Activated naive CD4-positive, alpha-beta T cell treated with anti-CD3 and anti-CD28 coated beads, Interleukin-2, amount 10 ng/mL, durations not matched to agents 7 days and 5 days (primary cell): ENCODE results near the gene FCGR3B.
"Not testable (repeated sequence)": the region's sequence is repeated elsewhere in the genome, so short reads cannot be mapped to it uniquely, and the experiment has no call there.

Experiments used
- CTCF ChIA-PET: fragments of 350-600 bp; sonication (Branson Sonifier 250); formaldehyde crosslinking; loops from one replicate; lab custom pipeline; 2021; ENCODE audit warnings: antibody characterized with exemption; lab: Charles Lee
- DNase-seq: peaks from one replicate; pipeline ENCODE4 v3.0.0-alpha.2; 2020
- H3K27ac Mint-ChIP-seq: one replicate; pipeline ENCODE4 v1.8.0; 2021; ENCODE audit warnings: mild to moderate bottlenecking, moderate library complexity, mixed read lengths
- H3K27me3 Mint-ChIP-seq: one replicate; pipeline ENCODE4 v1.8.0; 2021; ENCODE audit warnings: mild to moderate bottlenecking, mixed read lengths
- H3K36me3 Mint-ChIP-seq: one replicate; pipeline ENCODE4 v1.8.0; 2021; ENCODE audit warnings: mixed read lengths
- H3K4me1 Mint-ChIP-seq: one replicate; pipeline ENCODE4 v1.8.0; 2021; ENCODE audit warnings: mixed read lengths
- H3K4me3 Mint-ChIP-seq: one replicate; pipeline ENCODE4 v1.8.0; 2021; ENCODE audit warnings: mild to moderate bottlenecking, moderate library complexity, mixed read lengths
- H3K9me3 Mint-ChIP-seq: one replicate; pipeline ENCODE4 v1.8.0; 2021; ENCODE audit warnings: mixed read lengths

Gene FCGR3B

DNA sequence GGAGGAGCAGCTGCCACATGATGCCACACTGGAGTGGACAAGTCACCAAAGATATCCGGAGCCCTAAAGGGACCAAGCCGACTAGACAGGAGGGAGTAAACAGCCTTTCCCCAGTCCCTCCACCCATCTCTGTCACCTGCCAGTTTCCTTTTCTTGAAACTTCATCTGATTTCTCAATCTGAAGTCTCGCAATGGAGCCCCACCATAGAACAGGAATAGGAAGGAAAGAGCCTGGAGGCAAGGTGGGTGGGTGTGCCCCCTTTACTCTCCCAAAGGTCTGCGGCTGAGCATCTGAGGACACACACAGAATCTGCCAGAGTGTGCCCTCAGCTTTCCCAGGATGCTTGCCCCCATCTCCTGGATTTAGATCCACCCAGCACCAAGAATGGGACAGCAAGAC is at the start of gene FCGR3B:
FCGR3B (minus strand) TSS at position 101 of the 400 bp plus-strand sequence; CDS start at position 19, 82 bp downstream.
- CTCF ChIA-PET: no interaction called here
- DNase-seq: no peak
- H3K36me3 Mint-ChIP-seq: no peaks in the 10 kb centered on the region
- no peaks in the 10 kb centered on the region for H3K9me3 Mint-ChIP-seq
- H3K4me3 Mint-ChIP-seq: no peak within 1 kb of the TSS
- H3K4me1 Mint-ChIP-seq: peaks cover 10% of the 10 kb centered on the region
- no peaks in the 10 kb centered on the region for H3K27me3 Mint-ChIP-seq
- no peak within 1 kb of the TSS for H3K27ac Mint-ChIP-seq

DNA sequence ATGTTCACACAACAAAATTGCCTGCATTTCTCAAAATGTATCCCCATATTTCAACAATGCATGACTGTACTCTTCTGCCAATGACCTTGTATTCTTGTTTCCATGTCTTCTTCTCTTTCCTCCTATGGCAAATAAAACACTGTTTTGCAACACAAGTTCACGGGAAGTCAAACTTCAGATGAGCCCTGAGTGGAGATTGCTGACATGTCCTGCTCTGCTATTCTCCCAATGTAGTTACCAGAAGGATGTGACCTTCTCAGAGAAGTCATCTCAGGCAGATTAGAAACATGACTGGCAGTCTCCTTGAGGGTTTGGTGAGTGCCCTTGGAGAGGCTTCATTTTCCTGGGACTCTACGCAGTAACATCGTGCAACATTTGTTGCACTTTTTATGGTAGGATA is 47.5 kb upstream of the FCGR3B start:
- Mint-ChIP-seq H3K27ac (no peak overlapping the region), H3K36me3 (no peaks in the 10 kb centered on the region), H3K9me3 (no peaks in the 10 kb centered on the region), H3K27me3 (peaks cover 22% of the 10 kb centered on the region), H3K4me1 (no peaks in the 10 kb centered on the region), H3K4me3 (no peak overlapping the region)
- CTCF ChIA-PET: no interaction called here
- DNase-seq: no peak

DNA sequence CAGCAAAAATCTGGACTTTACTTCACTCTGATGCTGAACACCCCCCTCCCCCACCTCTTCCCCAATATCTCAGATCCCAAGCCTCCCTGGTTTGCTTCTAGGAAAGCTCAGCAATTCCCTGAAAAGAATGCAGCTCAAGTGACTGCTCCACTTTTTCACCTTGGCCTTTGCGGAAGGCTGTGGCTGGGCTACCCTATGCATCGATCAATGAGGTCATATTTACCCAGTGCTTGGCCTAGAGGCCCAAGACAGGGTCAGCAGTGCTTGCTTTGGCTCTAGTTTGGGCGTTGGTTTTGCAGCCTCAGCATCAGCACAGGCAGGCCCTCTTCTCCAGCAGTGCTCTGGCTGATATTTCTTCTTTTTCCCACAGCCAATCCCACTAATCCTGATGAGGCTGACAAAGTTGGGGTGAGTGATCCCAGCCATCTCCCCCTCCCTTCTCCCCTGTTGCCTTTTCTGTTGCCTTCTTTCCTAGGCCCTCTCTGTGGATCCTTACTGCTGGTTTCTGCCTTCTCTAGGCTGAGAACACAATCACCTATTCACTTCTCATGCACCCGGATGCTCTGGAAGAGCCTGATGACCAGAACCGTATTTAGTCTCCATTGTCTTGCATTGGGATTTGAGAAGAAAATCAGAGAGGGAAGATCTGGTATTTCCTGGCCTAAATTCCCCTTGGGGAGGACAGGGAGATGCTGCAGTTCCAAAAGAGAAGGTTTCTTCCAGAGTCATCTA is 46.1 kb upstream of the FCGR3B start:
- Mint-ChIP-seq H3K27me3 (peaks cover 21% of the 10 kb centered on the region), H3K9me3 (no peaks in the 10 kb centered on the region), H3K4me1 (no peaks in the 10 kb centered on the region), H3K36me3 (no peaks in the 10 kb centered on the region), H3K4me3 (no peak overlapping the region), H3K27ac (no peak overlapping the region)
- CTCF ChIA-PET: no interaction called here
- DNase-seq: no peak

DNA sequence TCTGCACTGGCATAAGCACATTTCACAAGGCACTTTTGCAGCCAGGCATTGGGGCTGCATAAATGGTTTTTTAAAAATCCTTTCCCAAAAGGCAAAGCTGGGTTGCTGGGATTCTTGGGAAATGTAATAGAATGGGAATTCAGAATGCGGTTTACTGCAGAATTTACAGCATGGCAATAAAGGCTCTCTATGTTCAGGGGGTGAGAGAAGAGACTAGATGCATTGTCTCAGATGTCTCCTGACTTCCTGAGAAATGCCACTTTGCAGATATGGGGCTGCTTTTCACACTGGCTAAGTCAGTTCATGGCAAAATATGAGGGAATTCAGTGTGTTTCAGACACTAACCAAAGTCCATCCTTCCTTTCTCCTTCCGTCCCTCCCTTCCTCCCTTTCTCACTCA is 45.5 kb upstream of the FCGR3B start:
- no peaks in the 10 kb centered on the region for H3K9me3 Mint-ChIP-seq
- CTCF ChIA-PET: no interaction called here
- peaks cover 23% of the 10 kb centered on the region for H3K27me3 Mint-ChIP-seq
- H3K4me3 Mint-ChIP-seq: no peak overlapping the region
- no peak for DNase-seq
- no peaks in the 10 kb centered on the region for H3K36me3 Mint-ChIP-seq
- H3K4me1 Mint-ChIP-seq: no peaks in the 10 kb centered on the region
- H3K27ac Mint-ChIP-seq: no peak overlapping the region

DNA sequence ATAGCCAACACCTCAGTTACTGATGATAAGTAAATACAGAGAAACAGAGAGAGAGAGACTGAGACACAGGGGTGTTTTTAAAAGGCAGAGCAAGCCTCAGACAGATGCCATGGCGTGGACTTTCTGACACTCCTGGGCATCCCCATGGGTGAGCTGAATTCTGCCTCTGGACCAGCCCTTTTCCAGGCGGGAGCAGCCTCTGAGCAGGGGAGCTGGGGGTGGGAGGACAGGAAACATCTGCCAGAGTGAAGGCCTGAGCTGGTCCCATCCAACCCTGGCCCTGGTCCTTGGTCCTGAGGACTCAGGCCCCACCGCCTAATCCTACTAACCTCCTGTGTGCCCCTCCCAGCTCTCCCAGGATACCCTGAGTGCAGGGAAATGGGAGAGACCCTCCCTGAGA is 43.9 kb upstream of the FCGR3B start:
- H3K4me1 Mint-ChIP-seq, H3K27ac Mint-ChIP-seq, H3K4me3 Mint-ChIP-seq, DNase-seq, H3K36me3 Mint-ChIP-seq, H3K9me3 Mint-ChIP-seq, CTCF ChIA-PET: not testable (repeated sequence)
- H3K27me3 Mint-ChIP-seq: peaks cover 29% of the 10 kb centered on the region

DNA sequence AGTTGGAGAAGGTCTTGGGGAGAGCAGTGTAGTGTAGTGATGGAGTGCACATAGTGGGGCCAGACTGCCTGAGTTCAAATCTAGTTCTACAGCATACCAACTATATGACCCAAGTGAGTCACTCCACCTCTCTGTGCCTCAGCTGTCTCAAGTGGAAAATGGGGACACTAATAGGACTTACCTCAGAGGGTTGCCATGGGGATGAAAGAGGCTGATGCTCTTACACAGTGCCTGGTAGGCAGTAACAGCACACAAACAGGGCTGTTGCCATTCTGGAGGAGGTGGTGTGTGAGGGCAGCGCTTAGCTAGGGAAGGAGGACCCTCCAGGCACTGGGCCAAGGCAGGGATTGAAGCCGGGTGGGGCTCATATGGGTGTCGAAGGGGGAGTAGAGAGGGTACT is 43.5 kb upstream of the FCGR3B start:
- H3K27ac Mint-ChIP-seq, H3K9me3 Mint-ChIP-seq, CTCF ChIA-PET, DNase-seq, H3K4me1 Mint-ChIP-seq, H3K4me3 Mint-ChIP-seq, H3K36me3 Mint-ChIP-seq: not testable (repeated sequence)
- peaks cover 29% of the 10 kb centered on the region for H3K27me3 Mint-ChIP-seq

DNA sequence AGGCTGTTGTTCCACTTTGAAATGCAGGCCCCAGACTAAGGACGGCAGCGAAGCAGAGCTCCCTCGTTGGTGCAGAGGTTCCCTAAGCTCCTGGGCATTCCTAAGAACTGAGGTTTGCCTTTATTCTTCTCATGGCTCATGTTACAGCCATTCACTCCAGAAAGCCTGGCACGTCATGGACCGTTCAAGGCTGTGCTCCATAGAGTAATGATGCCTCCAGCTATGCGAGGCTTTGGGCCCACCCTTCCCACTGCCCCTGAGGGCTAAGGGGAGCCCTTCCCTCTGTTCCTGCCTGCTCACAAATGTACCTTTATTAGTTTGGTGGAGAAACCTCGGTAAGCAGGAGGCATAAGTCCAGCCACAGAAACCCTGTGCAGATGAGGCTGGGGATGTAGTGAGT is 42.5 kb upstream of the FCGR3B start:
- H3K36me3 Mint-ChIP-seq, CTCF ChIA-PET, H3K4me3 Mint-ChIP-seq, H3K27ac Mint-ChIP-seq, H3K4me1 Mint-ChIP-seq, DNase-seq, H3K9me3 Mint-ChIP-seq: not testable (repeated sequence)
- peaks cover 29% of the 10 kb centered on the region for H3K27me3 Mint-ChIP-seq

DNA sequence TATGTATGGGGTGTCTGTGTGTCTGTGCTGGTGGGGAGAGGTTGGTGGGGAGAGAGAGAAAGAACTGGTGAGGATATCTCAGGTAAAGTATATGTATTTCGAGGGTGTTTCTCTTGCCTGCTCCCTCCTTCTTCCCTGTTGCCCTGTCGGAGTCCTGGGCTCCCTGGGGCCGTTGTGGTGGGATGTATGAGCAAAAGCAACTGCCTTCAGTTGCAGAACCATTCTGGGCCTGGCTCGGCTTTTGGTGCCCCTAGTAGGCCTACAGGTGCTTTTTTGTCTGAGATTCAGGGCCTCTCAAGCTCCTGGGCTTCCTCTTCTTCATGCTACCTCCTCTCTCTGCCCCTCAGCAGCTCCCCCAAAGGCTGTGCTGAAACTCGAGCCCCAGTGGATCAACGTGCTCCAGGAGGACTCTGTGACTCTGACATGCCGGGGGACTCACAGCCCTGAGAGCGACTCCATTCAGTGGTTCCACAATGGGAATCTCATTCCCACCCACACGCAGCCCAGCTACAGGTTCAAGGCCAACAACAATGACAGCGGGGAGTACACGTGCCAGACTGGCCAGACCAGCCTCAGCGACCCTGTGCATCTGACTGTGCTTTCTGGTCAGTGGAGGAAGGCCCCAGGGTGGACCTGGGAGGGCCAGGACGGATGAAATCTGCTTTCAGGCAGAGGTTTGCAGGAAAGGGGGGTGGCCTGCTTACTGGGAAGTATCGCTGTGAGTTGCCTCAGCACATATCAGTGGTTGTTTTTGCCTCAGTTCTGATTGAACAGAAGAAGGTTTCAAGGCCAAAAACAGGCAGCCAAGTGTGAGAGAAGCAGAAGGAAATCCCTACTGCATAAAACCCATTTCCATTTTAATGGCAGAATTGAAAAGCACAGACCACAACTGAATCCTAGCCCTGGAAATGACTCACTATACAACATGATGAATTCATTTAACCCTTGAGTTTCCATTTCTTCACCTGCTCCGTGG is 40.4 kb upstream of the FCGR3B start:
- peaks cover 18% of the 10 kb centered on the region for H3K27me3 Mint-ChIP-seq
- H3K4me1 Mint-ChIP-seq, H3K36me3 Mint-ChIP-seq, H3K27ac Mint-ChIP-seq, DNase-seq, CTCF ChIA-PET, H3K9me3 Mint-ChIP-seq, H3K4me3 Mint-ChIP-seq: not testable (repeated sequence)

DNA sequence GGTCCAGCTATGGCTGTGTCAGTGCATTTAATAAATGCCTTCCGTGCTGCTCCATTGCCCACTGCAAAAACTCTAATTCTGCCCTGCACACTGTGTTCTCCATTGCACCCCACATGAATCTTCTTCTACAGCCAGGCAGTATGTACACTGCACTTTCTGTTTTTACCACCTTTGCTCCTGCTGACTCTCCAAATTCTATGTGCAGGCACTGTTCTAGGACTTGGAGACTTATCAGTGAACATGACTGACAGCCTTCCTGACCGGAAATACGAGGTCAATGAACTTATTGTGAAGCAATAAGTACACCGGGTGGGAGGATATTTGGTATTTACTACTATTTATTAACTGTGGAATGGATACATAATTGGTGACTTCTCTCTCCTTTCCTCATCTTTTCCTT is 33.7 kb upstream of the FCGR3B start:
- H3K4me3 Mint-ChIP-seq, H3K9me3 Mint-ChIP-seq, CTCF ChIA-PET, H3K36me3 Mint-ChIP-seq, H3K27ac Mint-ChIP-seq, H3K27me3 Mint-ChIP-seq, DNase-seq, H3K4me1 Mint-ChIP-seq: not testable (repeated sequence)

DNA sequence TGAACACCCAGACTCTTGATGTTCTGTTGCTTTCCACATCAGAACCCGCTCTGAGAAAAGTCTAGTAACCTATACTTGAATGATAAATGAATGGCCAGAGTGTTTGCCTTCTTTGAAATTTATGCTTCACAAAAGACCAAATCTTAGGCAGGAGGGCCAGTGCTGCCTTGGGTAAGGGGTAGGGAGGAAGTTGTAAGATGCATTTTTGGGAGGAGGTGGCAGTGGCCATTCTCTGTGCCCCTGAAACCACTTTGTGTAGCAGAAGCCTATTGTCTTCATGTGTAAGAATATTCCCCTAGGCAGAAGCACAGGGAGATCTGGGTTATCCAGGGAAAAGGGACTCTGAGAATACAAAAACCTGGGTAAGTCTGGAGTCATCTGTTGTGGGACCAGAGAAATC is 32.6 kb upstream of the FCGR3B start:
- H3K27me3 Mint-ChIP-seq, H3K27ac Mint-ChIP-seq, H3K36me3 Mint-ChIP-seq, DNase-seq, H3K4me3 Mint-ChIP-seq, H3K4me1 Mint-ChIP-seq, H3K9me3 Mint-ChIP-seq, CTCF ChIA-PET: not testable (repeated sequence)

DNA sequence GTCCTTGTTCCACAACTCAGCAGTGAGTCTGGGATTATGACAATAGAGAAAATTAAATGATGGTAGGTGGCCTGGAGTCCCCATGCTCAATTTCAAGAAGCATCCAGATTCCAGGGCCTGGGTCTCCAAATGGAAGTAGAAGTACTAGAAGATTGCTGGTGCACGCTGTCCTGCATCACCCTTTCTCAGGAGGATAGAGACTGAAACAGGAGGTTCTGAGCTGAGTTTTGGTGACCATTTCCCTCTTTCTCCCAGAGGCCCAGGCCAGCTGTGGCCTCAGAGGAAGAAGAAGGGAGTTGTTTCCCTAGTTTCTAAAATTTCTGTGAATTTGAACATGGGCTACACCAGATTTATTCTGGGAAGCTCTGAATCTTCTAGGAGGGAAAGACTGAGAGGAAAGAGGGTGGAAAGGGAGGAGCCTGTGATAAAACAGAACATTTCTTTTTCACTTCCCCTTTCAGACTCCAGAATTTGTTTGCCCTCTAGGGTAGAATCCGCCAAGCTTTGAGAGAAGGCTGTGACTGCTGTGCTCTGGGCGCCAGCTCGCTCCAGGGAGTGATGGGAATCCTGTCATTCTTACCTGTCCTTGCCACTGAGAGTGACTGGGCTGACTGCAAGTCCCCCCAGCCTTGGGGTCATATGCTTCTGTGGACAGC is 31.8 kb upstream of the FCGR3B start, which contains the start of gene FCGR2B:
FCGR2B (plus strand) TSS at position 460 of the 656 bp plus-strand sequence; CDS start at position 559, 99 bp downstream.
- H3K4me3 Mint-ChIP-seq, H3K9me3 Mint-ChIP-seq, H3K27me3 Mint-ChIP-seq, CTCF ChIA-PET, H3K27ac Mint-ChIP-seq, H3K4me1 Mint-ChIP-seq, DNase-seq, H3K36me3 Mint-ChIP-seq: not testable (repeated sequence)

DNA sequence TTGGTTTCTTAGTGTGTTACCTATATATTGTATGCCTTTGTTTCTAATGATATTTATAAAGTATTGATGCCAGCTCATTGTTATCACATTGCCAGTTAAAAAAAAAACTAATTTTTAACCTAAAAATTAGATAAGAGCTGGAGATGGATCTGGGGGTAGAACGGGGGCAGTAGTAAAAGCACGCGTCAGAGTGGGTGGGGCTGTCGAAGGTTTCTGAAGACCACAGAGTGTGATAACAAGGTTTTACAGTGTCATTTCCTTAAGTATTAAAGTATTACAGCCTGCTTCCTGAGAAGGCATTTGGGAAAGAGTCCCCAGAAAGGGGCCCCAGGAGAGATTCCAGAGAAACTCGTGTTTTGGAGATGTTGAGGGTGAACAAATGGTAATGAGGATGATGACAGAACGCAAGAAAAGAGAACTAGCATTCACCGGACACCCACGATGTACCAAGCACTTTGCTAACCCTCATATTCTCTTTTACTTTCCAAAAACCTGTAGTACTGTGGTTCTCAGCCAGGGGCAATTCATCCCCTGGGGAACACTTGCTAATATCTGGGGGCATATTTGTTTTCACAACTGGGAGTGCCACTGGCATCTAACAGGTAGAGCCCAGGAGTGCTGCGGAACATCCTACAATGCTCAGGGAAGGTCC is 30.8 kb upstream of the FCGR3B start:
- H3K4me1 Mint-ChIP-seq, DNase-seq, H3K36me3 Mint-ChIP-seq, H3K4me3 Mint-ChIP-seq, H3K9me3 Mint-ChIP-seq, H3K27me3 Mint-ChIP-seq, CTCF ChIA-PET, H3K27ac Mint-ChIP-seq: not testable (repeated sequence)

DNA sequence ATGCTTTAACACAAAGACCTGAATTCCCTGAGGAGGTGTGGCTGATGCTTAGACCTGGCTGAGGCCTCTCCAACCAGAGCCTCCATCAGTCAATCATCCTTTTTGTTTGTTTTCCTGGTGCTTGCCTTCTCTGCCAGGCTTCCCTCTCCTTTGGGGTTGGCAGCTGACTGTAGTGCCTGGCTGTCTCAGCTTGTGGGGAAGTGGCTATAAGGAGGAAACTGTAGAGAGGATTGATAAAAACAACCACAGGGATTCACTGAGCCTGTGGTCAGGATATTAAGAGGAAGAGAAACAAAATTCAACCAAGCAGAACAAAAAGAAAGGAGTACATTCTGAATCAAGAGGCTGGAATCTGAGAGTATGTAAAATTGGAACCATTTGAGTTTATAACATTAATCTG is 27.5 kb upstream of the FCGR3B start:
- CTCF ChIA-PET, H3K36me3 Mint-ChIP-seq: not testable (repeated sequence)

DNA sequence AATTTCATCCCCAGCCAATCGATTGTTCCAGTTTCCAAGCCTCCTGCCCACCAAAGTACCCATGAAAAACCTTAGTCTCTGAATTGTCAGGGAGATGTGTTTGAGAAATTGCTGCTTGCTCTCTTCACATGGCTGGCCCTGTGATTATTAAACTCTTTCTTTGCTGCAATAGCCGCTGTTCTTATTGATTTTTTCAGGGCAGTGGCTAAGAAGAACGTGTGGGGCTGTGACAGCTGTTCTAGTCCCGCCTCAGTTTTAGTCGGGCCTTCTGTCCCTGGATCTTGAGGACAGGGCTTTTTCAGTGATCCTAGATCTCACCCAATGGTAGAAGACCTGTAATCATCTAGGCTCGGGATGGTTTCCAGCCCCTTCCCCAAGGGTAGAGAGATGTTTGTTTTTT is 23.0 kb upstream of the FCGR3B start:
- CTCF ChIA-PET, H3K4me1 Mint-ChIP-seq, H3K36me3 Mint-ChIP-seq, H3K27ac Mint-ChIP-seq, DNase-seq, H3K9me3 Mint-ChIP-seq, H3K4me3 Mint-ChIP-seq, H3K27me3 Mint-ChIP-seq: not testable (repeated sequence)

More for the DNA sequence above, 27.5 kb upstream of the FCGR3B start:
- H3K27ac Mint-ChIP-seq, H3K27me3 Mint-ChIP-seq, H3K4me1 Mint-ChIP-seq, DNase-seq, H3K4me3 Mint-ChIP-seq, H3K9me3 Mint-ChIP-seq: not testable (repeated sequence)
